ENCODE results near the gene POU2AF1. TPM values are rescaled to one million over a fixed set of nuclear protein-coding genes. Genes with fewer than 3 reads are reported as not detected.
"Not testable (repeated sequence)": the region's sequence is repeated elsewhere in the genome, so short reads cannot be mapped to it uniquely, and the experiment has no call there.

The POU2AF1 gene
- polyA plus RNA-seq, 1 donor from 2014 or later, result not detected

DNA sequence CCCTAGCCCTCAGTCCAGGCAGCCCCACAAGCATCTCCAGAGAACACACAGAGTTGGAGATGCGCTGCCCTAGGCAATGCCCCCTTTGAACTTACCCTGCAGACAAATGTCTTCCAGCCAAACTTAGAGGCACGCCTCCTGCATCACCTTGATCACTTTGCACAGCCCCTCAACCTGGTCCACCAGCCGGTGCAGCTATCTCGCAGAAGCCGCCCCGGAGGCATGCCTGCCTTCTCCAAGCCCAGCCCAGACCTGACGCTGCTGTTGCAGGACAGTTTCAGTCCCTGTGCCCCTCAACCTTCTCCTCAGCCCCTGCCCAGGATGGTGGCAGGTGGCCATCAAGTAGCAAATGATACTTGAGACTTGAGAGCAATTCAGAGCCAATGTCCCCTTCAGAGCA is 16.7 kb upstream of the POU2AF1 start:
- no peaks in the 10 kb centered on the region for H4K20me1 ChIP-seq (ENCODE audit: insufficient read depth)
- no peak overlapping the region for H3K27ac ChIP-seq (ENCODE audit: low read length)
- H3K27me3 ChIP-seq (ENCODE audit: insufficient read depth, low read depth, low read length), result no peaks in the 10 kb centered on the region
- no peak overlapping the region for H3K4me2 ChIP-seq (ENCODE audit: low read length)
- H3K9me3 ChIP-seq (ENCODE audit: low read length), result no peaks in the 10 kb centered on the region
- H3K4me3 ChIP-seq (ENCODE audit: low read length), result no peak overlapping the region
- H2AFZ ChIP-seq (ENCODE audit: low read depth, low read length), result no peak overlapping the region
- no peaks in the 10 kb centered on the region for H3F3A ChIP-seq (ENCODE audit: insufficient read depth, low read length, poor library complexity, severe bottlenecking)
- H3K79me2 ChIP-seq (replicated peaks; ENCODE audit: insufficient read depth, low read length), result no peaks in the 10 kb centered on the region
- no peak overlapping the region for H3K9ac ChIP-seq (ENCODE audit: low read length)
- no peak for TF ChIP-seq RAD21 (conservative IDR thresholded peaks at IDR 0.05)
- no peak for TF ChIP-seq MXI1 (conservative IDR thresholded peaks at IDR 0.05; ENCODE audit: poor library complexity, severe bottlenecking)
- no peak for TF ChIP-seq TAF1 (IDR thresholded peaks at IDR 0.05; ENCODE audit: low read depth)
- TF ChIP-seq EP300 (conservative IDR thresholded peaks at IDR 0.05; ENCODE audit: poor library complexity, severe bottlenecking), result no peak
- TF ChIP-seq SMC3 (conservative IDR thresholded peaks at IDR 0.05; ENCODE audit: poor library complexity), result no peak
- TF ChIP-seq EZH2 (IDR thresholded peaks at IDR 0.05; ENCODE audit: borderline replicate concordance, insufficient read depth, low read length, poor library complexity, severe bottlenecking), result no peak
- no peak for TF ChIP-seq REST (IDR thresholded peaks at IDR 0.05; ENCODE audit: borderline replicate concordance)
- no peaks in the 10 kb centered on the region for H3K36me3 ChIP-seq (ENCODE audit: insufficient read depth, low read length)
- no peaks in the 10 kb centered on the region for H3K9me2 ChIP-seq (ENCODE audit: insufficient read depth, low read length)

DNA sequence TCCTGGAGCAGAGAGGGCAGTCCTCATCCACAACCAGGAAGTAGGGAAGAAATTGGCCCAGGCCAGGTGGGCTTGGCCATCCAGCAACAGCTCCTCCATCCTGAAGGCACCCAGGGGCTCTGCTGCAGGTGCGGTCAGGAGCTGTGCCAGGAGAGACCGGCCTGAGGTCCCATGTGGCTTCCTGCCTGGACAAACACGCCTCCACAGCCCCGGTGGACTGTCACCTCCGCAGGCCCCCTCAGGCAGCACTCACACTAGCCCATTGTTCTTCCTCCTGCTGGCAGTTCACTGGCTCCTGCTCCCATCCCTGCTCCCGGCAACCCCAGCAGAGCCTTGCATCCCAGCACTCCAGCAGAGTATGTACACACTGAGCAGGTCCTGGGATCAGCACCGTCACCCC is 16.0 kb upstream of the POU2AF1 start:
- no peaks in the 10 kb centered on the region for H3K9me2 ChIP-seq (ENCODE audit: insufficient read depth, low read length)
- no peaks in the 10 kb centered on the region for H3K79me2 ChIP-seq (replicated peaks; ENCODE audit: insufficient read depth, low read length)
- no peak overlapping the region for H3K4me2 ChIP-seq (ENCODE audit: low read length)
- TF ChIP-seq POLR2AphosphoS5 (IDR thresholded peaks at IDR 0.05) (no peak), CTCF (IDR thresholded peaks at IDR 0.05; ENCODE audit: poor library complexity, severe bottlenecking) (no peak), SMC3 (conservative IDR thresholded peaks at IDR 0.05; ENCODE audit: poor library complexity) (no peak), EZH2 (IDR thresholded peaks at IDR 0.05; ENCODE audit: borderline replicate concordance, insufficient read depth, low read length, poor library complexity, severe bottlenecking) (no peak), RAD21 (conservative IDR thresholded peaks at IDR 0.05) (no peak), TAF1 (IDR thresholded peaks at IDR 0.05; ENCODE audit: low read depth) (no peak), EP300 (conservative IDR thresholded peaks at IDR 0.05; ENCODE audit: poor library complexity, severe bottlenecking) (no peak), MXI1 (conservative IDR thresholded peaks at IDR 0.05; ENCODE audit: poor library complexity, severe bottlenecking) (no peak), REST (IDR thresholded peaks at IDR 0.05; ENCODE audit: borderline replicate concordance) (no peak)
- no peak overlapping the region for H3K4me3 ChIP-seq (ENCODE audit: low read length)
- no peaks in the 10 kb centered on the region for H3K36me3 ChIP-seq (ENCODE audit: insufficient read depth, low read length)
- no peaks in the 10 kb centered on the region for H3F3A ChIP-seq (ENCODE audit: insufficient read depth, low read length, poor library complexity, severe bottlenecking)
- H4K20me1 ChIP-seq (ENCODE audit: insufficient read depth), result no peaks in the 10 kb centered on the region
- H3K27ac ChIP-seq (ENCODE audit: low read length), result no peak overlapping the region
- H3K9me3 ChIP-seq (ENCODE audit: low read length), result no peaks in the 10 kb centered on the region
- H2AFZ ChIP-seq (ENCODE audit: low read depth, low read length), result no peak overlapping the region
- no peaks in the 10 kb centered on the region for H3K27me3 ChIP-seq (ENCODE audit: insufficient read depth, low read depth, low read length)
- no peak overlapping the region for H3K9ac ChIP-seq (ENCODE audit: low read length)

- not testable (repeated sequence) for H3F3A ChIP-seq (ENCODE audit: insufficient read depth, low read length, poor library complexity, severe bottlenecking); H3K4me3 ChIP-seq (ENCODE audit: low read length); H3K79me2 ChIP-seq (replicated peaks; ENCODE audit: insufficient read depth, low read length); H2AFZ ChIP-seq (ENCODE audit: low read depth, low read length); H3K9me2 ChIP-seq (ENCODE audit: insufficient read depth, low read length); H4K20me1 ChIP-seq (ENCODE audit: insufficient read depth); H3K27me3 ChIP-seq (ENCODE audit: insufficient read depth, low read depth, low read length); H3K27ac ChIP-seq (ENCODE audit: low read length); H3K36me3 ChIP-seq (ENCODE audit: insufficient read depth, low read length); H3K4me2 ChIP-seq (ENCODE audit: low read length); H3K9ac ChIP-seq (ENCODE audit: low read length); H3K9me3 ChIP-seq (ENCODE audit: low read length)
Measured at GRCh38 chr11:111394147-111394546, 15.1 kb upstream of the POU2AF1 start.
